GM15510 (cell line): ENCODE results near the gene NFATC2.

ENCODE experiments used
- POLR2A ChIP-seq: IDR thresholded peaks from 3 replicates; pipeline ENCODE4 v1.6.1; 2011; ENCODE audit warnings: borderline replicate concordance; ENCODE audit not compliant: insufficient read length; ENCODE audit errors: extremely low read depth

The NFATC2 gene

GRCh38 chr20:51500311-51500710, 42.2 kb downstream of the NFATC2 start:
- TF ChIP-seq POLR2A = no peak

- TF ChIP-seq POLR2A = no peak
Measured at GRCh38 chr20:51498765-51499540, 43.6 kb downstream of the NFATC2 start.

- no peak for TF ChIP-seq POLR2A
Measured at GRCh38 chr20:51497542-51498467, 44.7 kb downstream of the NFATC2 start.

- no peak for TF ChIP-seq POLR2A
Measured at GRCh38 chr20:51496964-51497363, 45.6 kb downstream of the NFATC2 start.

- TF ChIP-seq POLR2A = no peak
Measured at GRCh38 chr20:51495921-51496545, 46.5 kb downstream of the NFATC2 start.

GRCh38 chr20:51495291-51495690, 47.2 kb downstream of the NFATC2 start:
- TF ChIP-seq POLR2A = no peak

- no peak for TF ChIP-seq POLR2A
Measured at GRCh38 chr20:51494241-51495110, 48.0 kb downstream of the NFATC2 start.

- no peak for TF ChIP-seq POLR2A
Measured at GRCh38 chr20:51493346-51493791, 49.1 kb downstream of the NFATC2 start.

- TF ChIP-seq POLR2A = no peak
Measured at GRCh38 chr20:51492167-51493092, 50.1 kb downstream of the NFATC2 start.

- no peak for TF ChIP-seq POLR2A
Measured at GRCh38 chr20:51491393-51491792, 51.1 kb downstream of the NFATC2 start.

GRCh38 chr20:51490635-51491034, 51.9 kb downstream of the NFATC2 start:
- no peak for TF ChIP-seq POLR2A

GRCh38 chr20:51489611-51490010, 52.9 kb downstream of the NFATC2 start:
- no peak for TF ChIP-seq POLR2A

GRCh38 chr20:51488331-51488730, 54.2 kb downstream of the NFATC2 start:
- no peak for TF ChIP-seq POLR2A

- TF ChIP-seq POLR2A = no peak
Measured at GRCh38 chr20:51487565-51488268, 54.8 kb downstream of the NFATC2 start.
